Subcutaneous abdominal adipose tissue (tissue), 5 donors: ENCODE results near the gene CIT.

Experiments
- H3K27ac ChIP-seq: one replicate; pipeline ENCODE4 v1.7.0; 2013; ENCODE audit warnings: low read depth, mild to moderate bottlenecking, inconsistent platforms, low read length, moderate library complexity
- H3K27me3 ChIP-seq, 5 donors: one replicate each; pipeline ENCODE4 v1.7.0; 2013; ENCODE audit warnings: low read length in 5 of 5, inconsistent platforms in 1 of 5; ENCODE audit not compliant: control insufficient read depth in 5 of 5, insufficient read depth in 4 of 5
- H3K36me3 ChIP-seq, 5 donors: one replicate each; pipeline ENCODE4 v1.7.0; 2013; ENCODE audit warnings: low read length in 5 of 5; ENCODE audit not compliant: control insufficient read depth in 5 of 5, insufficient read depth in 5 of 5
- H3K4me1 ChIP-seq, 5 donors: one replicate each; pipeline ENCODE4 v1.7.0; 2013; ENCODE audit warnings: low read length in 5 of 5, mild to moderate bottlenecking in 3 of 5, moderate library complexity in 1 of 5; ENCODE audit not compliant: control insufficient read depth in 5 of 5, insufficient read depth in 5 of 5
- H3K4me3 ChIP-seq, 5 donors: one replicate each; pipeline ENCODE4 v1.7.0; 2013; ENCODE audit warnings: low read length in 5 of 5, low read depth in 1 of 5
- H3K9ac ChIP-seq, 5 donors: one replicate each; pipeline ENCODE4 v1.7.0; 2013; ENCODE audit warnings: low read length in 5 of 5, mild to moderate bottlenecking in 4 of 5, moderate library complexity in 3 of 5
- H3K9me3 ChIP-seq, 5 donors: one replicate each; pipeline ENCODE4 v1.7.0; 2013; ENCODE audit warnings: low read length in 5 of 5; ENCODE audit not compliant: control insufficient read depth in 5 of 5
- donor health status: healthy.
- donor health status: healthy.
- donor health status: healthy.
- donor health status: healthy.
- donor health status: healthy.

Gene CIT

DNA sequence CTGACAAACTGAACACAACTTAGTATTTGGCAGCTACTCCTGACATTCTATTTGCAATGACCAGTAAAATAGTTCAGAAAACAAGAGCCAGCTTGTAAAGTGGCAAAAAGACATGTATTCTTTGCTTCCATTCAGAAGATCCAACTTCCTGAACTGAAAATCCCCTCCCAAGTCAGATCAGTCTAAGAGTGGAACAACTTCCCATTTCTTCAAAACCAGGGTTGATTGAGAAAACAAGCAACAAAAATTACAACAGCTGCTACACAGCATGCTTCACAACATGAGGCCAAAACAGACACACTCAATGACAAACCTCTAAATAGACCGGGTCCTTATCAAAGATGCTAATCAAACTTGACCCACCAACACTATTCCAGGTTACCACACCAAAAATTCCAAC lies 40.3 kb downstream of the CIT start:
- Histone ChIP-seq H3K27me3 (no peaks in the 10 kb centered on the region), H3K36me3 (no peaks in the 10 kb centered on the region), H3K4me1 (no peaks in the 10 kb centered on the region), H3K27ac (no peak overlapping the region), H3K9ac (no peak overlapping the region), H3K9me3 (peaks cover 0 to 5% (median 4%) of the 10 kb centered on the region in 5 donors), H3K4me3 (no peak overlapping the region)

DNA sequence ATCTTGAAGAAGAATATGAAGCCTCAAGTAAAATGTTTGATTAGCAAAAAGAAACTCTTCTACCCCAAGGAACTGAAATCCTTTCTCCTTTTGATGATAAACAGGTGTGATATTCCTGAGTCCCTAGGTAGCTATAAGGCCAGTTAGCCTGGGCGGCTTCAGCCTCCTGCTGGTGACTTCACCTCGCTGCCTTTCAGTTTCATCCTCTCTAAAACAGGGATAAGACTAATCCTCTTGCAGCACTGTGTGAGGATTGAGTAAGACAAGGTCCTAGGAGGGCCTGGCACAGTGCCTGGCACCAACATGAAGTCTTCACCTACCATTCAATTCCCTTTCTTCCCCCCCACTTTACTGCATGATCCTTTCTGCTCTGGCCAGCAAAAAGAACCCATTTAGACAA lies 42.1 kb downstream of the CIT start:
- H3K27me3 ChIP-seq, result no peaks in the 10 kb centered on the region
- H3K4me3 ChIP-seq, result no peak overlapping the region
- no peaks in the 10 kb centered on the region for H3K36me3 ChIP-seq
- no peaks in the 10 kb centered on the region for H3K9me3 ChIP-seq
- no peak overlapping the region for H3K9ac ChIP-seq
- H3K27ac ChIP-seq, result no peak overlapping the region
- H3K4me1 ChIP-seq, result no peaks in the 10 kb centered on the region

DNA sequence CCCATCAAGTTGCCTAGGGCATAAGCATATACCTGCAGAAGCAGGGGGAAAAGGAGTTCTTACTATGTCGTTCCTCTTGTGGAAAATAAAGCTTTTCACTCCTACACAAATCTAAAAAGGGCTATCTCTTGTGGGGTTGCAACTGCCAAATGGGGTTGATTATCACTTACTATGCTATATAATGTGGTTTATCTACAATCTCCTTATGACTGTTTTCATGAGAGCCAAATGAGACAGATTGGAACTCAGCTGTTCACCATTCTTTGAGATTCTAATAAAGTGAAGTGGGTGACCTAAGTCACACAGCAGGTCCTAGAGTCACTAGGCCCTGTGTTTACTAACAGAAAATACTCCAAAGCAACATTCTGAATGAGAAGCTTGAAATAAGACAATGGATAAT lies 47.7 kb downstream of the CIT start:
- no peaks in the 10 kb centered on the region for H3K36me3 ChIP-seq
- H3K9me3 ChIP-seq, result peaks cover 0 to 4% (median 0%) of the 10 kb centered on the region in 5 donors
- no peaks in the 10 kb centered on the region for H3K27me3 ChIP-seq
- H3K4me3 ChIP-seq, result no peak overlapping the region
- H3K4me1 ChIP-seq, result no peaks in the 10 kb centered on the region
- H3K27ac ChIP-seq, result no peak overlapping the region
- H3K9ac ChIP-seq, result no peak overlapping the region

DNA sequence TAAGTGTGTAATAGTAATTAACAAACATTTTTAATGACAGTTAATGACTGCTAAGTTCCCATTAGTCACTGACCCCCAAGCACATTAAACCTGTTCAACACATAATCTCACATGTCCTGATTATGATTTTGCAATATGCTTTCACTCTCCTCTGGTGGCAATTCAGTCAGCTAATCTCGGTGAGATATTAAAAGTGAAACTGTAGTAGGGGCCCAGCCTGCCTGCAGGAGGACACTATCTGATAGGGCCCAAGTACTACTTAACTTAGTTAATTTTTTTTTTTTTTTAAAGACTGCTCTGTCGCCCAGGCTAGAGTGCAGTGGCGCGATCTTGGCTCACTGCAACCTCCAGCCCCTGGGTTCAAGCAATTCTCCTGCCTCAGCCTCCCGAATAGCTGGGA lies 48.8 kb downstream of the CIT start:
- H3K4me3 ChIP-seq, result no peak overlapping the region
- no peak overlapping the region for H3K9ac ChIP-seq
- H3K9me3 ChIP-seq, result peaks cover 0 to 4% (median 0%) of the 10 kb centered on the region in 5 donors
- no peak overlapping the region for H3K27ac ChIP-seq
- no peaks in the 10 kb centered on the region for H3K4me1 ChIP-seq
- H3K36me3 ChIP-seq, result no peaks in the 10 kb centered on the region
- H3K27me3 ChIP-seq, result no peaks in the 10 kb centered on the region

DNA sequence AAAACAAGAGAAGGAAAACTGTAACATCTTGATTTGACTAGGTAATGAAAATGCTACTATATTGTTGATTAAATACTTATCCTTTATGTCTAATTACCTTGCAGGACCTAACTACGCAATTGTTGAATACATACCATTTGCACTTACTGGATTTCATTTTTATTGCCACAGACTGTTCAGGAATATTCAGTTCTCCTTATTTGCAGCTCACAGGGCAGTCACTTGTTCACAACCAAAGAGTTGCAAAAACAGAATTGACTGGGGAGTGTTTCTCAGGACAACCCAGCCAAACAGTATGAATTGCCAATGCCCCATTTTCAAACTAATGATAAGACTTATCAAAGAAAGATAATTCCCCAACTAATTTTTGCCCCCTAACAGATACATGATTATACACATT lies 49.4 kb downstream of the CIT start:
- Histone ChIP-seq H3K36me3 (no peaks in the 10 kb centered on the region), H3K27ac (no peak overlapping the region), H3K4me1 (no peaks in the 10 kb centered on the region)

DNA sequence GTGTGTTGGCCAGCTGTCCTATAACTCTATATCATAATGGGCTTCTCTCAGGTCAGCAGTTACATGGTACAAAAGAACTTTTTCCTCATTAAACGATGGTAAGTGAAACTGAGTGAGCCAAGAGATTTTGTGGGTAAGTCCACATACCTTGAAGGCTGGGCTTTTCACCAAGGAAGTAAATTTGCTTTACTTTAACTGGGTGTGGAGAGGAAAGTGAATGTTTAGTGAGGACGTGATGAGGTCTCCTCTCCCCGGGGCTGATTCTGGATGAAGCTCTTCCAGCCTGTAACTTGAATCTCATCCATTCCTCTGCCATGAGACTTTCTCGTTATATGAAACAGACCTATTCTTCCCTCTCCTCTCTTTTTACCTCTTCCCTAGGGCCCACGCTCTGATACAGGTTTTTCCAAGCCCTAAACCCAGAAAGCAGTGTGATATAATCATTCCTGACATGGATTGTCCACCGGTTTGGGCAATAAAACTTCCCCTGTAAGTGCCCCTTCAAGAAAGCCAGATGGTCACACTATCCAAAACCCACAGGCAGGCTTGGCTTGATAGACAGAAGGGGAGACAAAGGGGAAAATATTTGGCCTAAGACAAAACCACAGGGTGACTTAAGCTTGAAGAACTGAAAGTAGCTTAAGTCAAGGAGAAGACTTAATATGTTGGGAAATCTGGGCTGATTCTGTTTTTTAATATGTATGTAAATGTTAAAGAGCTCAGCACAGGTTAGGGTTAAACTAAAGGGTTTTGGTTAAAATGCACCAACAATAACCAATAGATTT lies 50.3 kb downstream of the CIT start:
- Histone ChIP-seq H3K4me3 (no peak overlapping the region), H3K9me3 (peaks cover 0 to 4% (median 0%) of the 10 kb centered on the region in 5 donors), H3K4me1 (no peaks in the 10 kb centered on the region), H3K36me3 (no peaks in the 10 kb centered on the region), H3K27me3 (no peaks in the 10 kb centered on the region), H3K9ac (no peak overlapping the region), H3K27ac (no peak overlapping the region)

More for the DNA sequence above, 49.4 kb downstream of the CIT start:
- no peaks in the 10 kb centered on the region for H3K27me3 ChIP-seq
- no peak overlapping the region for H3K4me3 ChIP-seq
- peaks cover 0 to 4% (median 0%) of the 10 kb centered on the region in 5 donors for H3K9me3 ChIP-seq
- H3K9ac ChIP-seq, result no peak overlapping the region

DNA sequence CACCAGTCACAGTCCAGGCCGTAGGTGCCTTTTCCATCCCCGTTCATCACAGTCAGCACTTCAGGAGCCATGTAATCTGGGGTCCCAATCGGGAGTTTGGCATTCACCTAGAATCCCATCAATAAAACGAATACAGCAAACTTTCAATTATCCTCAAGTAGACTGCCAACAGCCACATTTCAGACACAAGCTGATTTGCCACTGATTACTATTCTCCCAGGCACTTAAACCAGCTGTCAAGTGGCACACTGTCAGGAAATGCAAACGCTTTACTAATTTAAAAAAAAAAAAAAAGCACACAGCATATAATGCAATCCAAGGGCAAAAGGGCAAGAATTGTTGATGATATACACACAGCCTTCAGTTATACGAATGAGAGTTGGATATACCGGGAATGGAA lies 51.9 kb downstream of the CIT start:
- Histone ChIP-seq H3K36me3 (no peaks in the 10 kb centered on the region), H3K9ac (no peak overlapping the region), H3K4me1 (no peaks in the 10 kb centered on the region), H3K27me3 (no peaks in the 10 kb centered on the region), H3K4me3 (no peak overlapping the region), H3K9me3 (peaks cover 0 to 4% (median 0%) of the 10 kb centered on the region in 5 donors), H3K27ac (no peak overlapping the region)

DNA sequence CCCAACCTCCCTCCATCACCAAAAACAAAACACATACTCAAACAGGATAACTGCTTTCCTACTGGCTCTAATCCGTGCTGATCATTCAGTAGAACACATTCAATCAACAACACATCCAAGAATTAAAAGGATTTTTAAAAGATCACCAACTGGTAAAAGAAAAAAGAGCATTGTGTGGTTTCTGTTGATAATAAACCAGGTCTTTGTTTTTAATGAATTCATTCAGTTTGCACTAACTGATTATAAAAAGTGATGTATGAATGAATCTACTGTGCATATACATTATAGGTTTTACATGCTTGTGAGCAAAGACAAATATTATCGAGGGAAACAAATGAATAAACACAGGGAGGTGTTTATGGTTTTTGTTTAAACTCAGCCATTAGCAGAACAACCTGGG lies 55.1 kb downstream of the CIT start:
- Histone ChIP-seq H3K9ac (no peak overlapping the region), H3K4me1 (no peaks in the 10 kb centered on the region), H3K27me3 (no peaks in the 10 kb centered on the region), H3K9me3 (no peaks in the 10 kb centered on the region), H3K4me3 (no peak overlapping the region), H3K27ac (no peak overlapping the region), H3K36me3 (no peaks in the 10 kb centered on the region)

DNA sequence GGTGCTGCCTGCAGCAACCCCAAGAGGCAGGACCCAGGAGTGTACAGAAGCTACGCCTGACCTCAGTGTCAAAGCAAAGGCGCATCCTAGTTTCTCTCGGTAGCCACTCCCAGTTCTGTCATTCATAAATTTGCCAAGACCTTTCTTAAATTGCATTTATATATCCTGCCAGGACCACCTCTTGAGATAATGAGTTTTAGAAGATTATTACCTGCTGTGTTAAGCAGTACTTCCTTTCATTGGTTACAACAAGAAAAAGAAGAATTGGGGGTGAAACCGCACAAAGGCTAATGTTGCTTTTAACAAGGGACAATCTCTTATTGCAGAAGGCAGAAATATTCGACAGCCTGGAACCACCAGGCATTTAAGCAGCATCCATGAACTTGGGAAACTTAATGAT lies 57.8 kb downstream of the CIT start:
- no peak overlapping the region for H3K27ac ChIP-seq
- no peaks in the 10 kb centered on the region for H3K36me3 ChIP-seq
- no peak overlapping the region for H3K4me3 ChIP-seq
- no peaks in the 10 kb centered on the region for H3K4me1 ChIP-seq
- H3K9ac ChIP-seq, result no peak overlapping the region
- H3K27me3 ChIP-seq, result no peaks in the 10 kb centered on the region
- no peaks in the 10 kb centered on the region for H3K9me3 ChIP-seq

DNA sequence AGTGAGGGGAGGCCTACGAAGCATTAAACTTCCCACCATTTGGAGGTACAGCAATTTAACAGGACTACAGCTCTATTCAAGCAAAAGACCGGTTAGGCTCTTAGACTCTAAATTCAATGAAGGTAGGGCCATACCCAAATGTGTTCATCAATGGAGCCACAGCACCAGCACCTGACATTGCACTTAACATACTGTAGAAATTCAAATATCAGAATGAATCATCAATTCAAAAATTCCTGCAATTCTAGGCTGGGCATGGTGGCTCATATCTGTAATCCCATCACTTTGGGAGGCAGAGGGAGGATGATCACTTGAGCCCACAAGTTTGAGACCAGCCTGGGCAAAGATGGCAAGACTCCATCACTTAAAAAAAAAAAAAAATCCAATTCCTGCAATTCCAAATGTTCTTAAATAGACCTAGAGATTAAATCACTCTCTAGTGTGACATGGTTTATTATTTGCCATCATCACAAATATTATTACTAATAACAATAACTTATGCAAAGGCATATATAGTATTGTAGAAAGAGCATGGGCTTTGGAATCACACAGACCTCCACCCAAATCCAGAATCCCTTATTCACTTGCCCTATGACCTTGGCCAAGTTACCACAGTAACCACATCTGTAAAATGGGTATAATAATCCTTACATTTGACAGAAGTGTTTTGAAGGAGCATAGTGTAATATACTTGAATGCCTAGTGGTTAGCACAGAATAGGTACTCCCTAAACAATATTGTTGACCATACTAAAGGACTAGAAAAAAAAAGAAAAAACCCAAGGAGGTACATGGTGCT lies 59.4 kb downstream of the CIT start:
- Histone ChIP-seq H3K27me3 (no peaks in the 10 kb centered on the region), H3K27ac (no peak overlapping the region), H3K36me3 (no peaks in the 10 kb centered on the region), H3K9ac (no peak overlapping the region), H3K4me3 (no peak overlapping the region), H3K9me3 (no peaks in the 10 kb centered on the region), H3K4me1 (no peaks in the 10 kb centered on the region)
